ENCODE results near the gene SLC22A23. TPM values are rescaled to one million over a fixed set of nuclear protein-coding genes. Genes with fewer than 3 reads are reported as not detected.

The SLC22A23 gene
- total RNA-seq, 1 donor = 9.0 TPM

DNA sequence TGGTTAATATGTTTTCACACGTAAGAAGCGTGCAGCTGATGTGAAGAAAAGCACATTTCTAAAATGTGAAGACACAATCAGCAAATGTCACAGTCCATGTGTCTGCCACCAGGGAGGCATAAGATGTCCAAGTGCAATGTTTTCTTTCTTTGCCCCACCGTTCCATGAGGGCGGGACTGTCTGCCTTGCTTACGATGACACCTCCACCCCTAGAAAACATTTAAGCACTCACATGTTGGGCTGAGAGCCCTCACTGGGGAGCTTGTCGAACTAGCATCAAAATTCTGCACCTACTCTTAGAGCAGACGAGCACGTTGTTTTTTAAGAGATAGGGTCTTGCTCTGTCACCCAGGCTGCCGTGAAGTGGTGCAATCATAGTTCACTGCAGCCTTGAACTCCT lies 140.5 kb downstream of the SLC22A23 start:
- DNase-seq (ENCODE audit: low read depth) = no peak
- TF ChIP-seq, protein P1, sequence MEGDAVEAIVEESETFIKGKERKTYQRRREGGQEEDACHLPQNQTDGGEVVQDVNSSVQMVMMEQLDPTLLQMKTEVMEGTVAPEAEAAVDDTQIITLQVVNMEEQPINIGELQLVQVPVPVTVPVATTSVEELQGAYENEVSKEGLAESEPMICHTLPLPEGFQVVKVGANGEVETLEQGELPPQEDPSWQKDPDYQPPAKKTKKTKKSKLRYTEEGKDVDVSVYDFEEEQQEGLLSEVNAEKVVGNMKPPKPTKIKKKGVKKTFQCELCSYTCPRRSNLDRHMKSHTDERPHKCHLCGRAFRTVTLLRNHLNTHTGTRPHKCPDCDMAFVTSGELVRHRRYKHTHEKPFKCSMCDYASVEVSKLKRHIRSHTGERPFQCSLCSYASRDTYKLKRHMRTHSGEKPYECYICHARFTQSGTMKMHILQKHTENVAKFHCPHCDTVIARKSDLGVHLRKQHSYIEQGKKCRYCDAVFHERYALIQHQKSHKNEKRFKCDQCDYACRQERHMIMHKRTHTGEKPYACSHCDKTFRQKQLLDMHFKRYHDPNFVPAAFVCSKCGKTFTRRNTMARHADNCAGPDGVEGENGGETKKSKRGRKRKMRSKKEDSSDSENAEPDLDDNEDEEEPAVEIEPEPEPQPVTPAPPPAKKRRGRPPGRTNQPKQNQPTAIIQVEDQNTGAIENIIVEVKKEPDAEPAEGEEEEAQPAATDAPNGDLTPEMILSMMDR (IDR thresholded peaks at IDR 0.05; ENCODE audit: insufficient read depth, low read length) = no peak
- H3K4me3 ChIP-seq (ENCODE audit: low read depth, low read length) = no peak overlapping the region

DNA sequence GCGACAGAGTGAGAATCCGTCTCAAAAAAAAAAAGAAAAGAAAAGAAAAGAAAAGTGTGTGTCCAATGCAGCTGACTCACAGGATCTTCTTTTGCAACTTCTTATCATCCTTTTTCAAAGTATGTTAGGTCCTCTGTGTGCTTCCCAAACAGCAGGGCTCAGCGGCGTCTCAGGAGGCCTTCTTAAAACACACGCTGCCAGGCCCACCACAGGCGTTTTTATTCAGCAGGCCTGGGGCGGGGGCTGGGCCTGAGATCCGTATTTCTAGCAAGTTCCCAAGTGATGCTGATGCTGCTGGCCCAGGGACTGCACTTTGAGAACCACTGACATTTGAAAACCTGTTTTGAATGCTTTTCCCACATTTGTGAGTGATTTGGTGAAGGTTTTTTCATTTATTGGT lies 141.0 kb downstream of the SLC22A23 start:
- TF ChIP-seq, protein P1 (IDR thresholded peaks at IDR 0.05; ENCODE audit: insufficient read depth, low read length) = no peak
- no peak overlapping the region for H3K4me3 ChIP-seq (ENCODE audit: low read depth, low read length)
- peak; percentile 14 for DNase-seq (ENCODE audit: low read depth)

DNA sequence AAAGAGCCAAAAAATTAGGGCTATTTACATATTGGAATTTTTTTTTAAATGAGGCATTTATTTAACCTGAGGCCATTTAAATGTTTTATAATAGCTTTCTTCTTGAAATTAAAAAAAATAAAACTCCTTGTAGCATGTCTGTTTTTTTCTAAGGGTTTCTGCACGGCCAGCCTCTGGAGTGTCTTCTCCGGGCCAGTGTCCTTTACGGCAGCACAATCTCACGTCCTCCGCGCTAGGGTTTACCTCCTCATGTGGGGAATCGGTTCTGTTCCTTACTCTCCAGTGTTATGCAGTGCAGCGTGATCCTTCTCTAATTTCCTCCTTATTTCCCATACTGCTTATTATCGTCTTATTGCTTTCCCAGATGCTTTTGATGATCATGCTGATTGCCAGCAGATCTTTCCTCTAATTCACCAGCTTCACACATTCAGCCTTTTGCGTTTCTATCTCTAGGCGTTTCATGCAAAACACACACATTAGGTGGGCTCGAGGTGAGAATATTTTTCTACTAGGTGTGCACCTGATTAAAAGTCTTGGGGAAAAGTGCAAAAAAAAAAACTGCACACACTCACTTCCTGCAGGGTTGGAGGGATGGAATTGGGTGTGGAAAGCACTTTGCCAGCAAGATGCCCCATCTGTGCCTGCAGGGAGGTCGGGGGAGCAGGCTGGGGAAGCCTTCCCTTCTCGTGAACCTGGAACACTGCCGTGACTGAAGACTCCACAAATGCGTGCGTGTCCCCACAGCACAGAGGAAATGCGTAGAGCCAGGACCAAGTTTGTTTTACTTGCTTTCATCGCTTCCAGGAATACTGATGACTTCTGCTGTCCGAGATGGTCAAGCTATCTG lies 142.0 kb downstream of the SLC22A23 start:
- no peak for DNase-seq (ENCODE audit: low read depth)
- H3K4me3 ChIP-seq (ENCODE audit: low read depth, low read length) = no peak overlapping the region
- TF ChIP-seq, protein P1 (IDR thresholded peaks at IDR 0.05; ENCODE audit: insufficient read depth, low read length) = no peak

DNA sequence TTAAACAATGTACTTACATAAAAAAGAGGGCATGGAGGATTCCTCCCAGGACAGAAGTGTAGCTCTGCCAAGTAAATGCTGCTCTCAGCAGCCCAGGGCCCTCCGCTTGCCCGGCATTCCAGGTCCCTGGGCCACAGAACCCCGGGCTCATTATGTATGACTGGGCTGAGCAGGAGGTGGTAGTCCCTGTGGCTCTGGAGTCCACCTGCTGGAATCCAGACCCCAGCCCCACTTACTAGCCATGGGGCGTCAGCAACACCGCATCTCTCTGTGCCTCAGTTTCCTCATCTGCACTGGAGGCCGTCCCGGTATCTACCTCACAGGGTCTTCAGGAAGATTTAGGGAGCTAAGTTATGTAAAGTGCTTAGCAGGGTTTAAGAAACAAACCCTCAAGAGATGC lies 142.7 kb downstream of the SLC22A23 start:
- DNase-seq (ENCODE audit: low read depth) = no peak
- TF ChIP-seq, protein P1 (IDR thresholded peaks at IDR 0.05; ENCODE audit: insufficient read depth, low read length) = no peak

DNA sequence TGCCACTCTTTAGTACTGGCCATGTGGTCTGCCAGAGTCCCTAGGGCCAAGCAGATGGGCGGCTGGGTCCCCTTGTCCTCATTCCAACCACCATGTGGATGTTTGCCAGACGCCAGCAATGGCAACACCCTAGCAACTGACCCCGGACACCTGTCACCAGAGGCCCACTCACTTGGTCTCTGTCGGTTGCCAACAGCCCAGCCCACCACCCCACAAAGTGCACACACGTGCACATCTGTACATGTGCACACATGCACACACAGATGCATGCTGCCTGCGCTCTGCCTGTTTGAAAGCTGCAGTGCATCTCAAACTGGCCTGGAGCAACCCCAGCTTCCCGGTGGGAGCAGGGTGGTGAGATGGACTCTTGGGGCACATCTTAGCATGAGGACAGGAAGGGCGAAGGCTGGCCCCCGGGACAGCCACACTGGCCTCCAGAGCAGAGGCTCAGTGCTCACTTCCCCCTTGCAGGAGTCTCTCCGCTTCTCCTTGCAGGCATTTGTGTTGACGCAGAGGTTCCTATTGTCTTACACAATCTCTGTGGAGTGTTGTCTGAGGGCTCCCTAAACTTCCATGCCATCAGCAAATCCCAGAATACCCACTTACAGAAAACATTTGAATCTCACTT lies 144.1 kb downstream of the SLC22A23 start:
- TF ChIP-seq, protein P1 (IDR thresholded peaks at IDR 0.05; ENCODE audit: insufficient read depth, low read length) = no peak
- DNase-seq (ENCODE audit: low read depth) = no peak
- H3K4me3 ChIP-seq (ENCODE audit: low read depth, low read length) = no peak overlapping the region

More for the DNA sequence above, 142.7 kb downstream of the SLC22A23 start:
- no peak overlapping the region for H3K4me3 ChIP-seq (ENCODE audit: low read depth, low read length)

DNA sequence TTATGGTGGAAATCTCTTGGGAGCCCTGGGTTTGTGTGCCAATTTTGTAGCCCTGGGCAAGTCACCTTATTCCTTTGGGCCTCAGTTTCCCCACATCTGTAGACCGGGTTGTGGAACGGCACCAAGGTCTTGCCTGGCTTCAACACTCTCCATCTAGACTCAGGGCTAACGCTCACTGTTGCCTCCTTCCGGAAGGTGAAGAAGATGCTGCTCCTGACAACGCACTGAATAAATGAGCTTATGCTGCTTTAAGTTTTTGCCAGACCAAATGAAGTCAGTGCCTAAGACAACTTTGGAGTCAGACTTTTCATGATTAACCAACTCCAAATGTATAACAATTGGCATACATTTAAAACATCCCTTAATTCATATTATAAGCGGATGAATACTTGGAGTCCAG lies 145.0 kb downstream of the SLC22A23 start:
- no peak for DNase-seq (ENCODE audit: low read depth)
- TF ChIP-seq, protein P1 (IDR thresholded peaks at IDR 0.05; ENCODE audit: insufficient read depth, low read length) = no peak
- no peak overlapping the region for H3K4me3 ChIP-seq (ENCODE audit: low read depth, low read length)

Data from fibroblast of the aortic adventitia (primary cell).